Breast epithelium (tissue), 3 donors: ENCODE results near the gene EXOC3L4.

Experiments used
- CTCF ChIP-seq, 3 donors: fragments of 450-650 bp; IDR thresholded peaks; one replicate each; pipeline ENCODE4 v1.5.1; 2016 to 2017; ENCODE audit warnings: antibody characterized with exemption in 3 of 3, mild to moderate bottlenecking in 3 of 3, moderate library complexity in 3 of 3
- POLR2A ChIP-seq: fragments of 450-650 bp; IDR thresholded peaks from one replicate; pipeline ENCODE4 v1.6.1; 2016; ENCODE audit warnings: antibody characterized with exemption, mild to moderate bottlenecking, moderate library complexity
- POLR2AphosphoS5 ChIP-seq, 3 donors: sonication (generic); formaldehyde crosslinking; IDR thresholded peaks; one replicate each; pipeline ENCODE4 v1.6.1; 2017; ENCODE audit warnings: antibody characterized with exemption in 3 of 3

GRCh38 chr14:103115845-103116572 lies 21.5 kb downstream of the EXOC3L4 start:
- no peak for TF ChIP-seq CTCF (IDR thresholded peaks at IDR 0.05)
- no peak for TF ChIP-seq POLR2AphosphoS5 (IDR thresholded peaks at IDR 0.05)
- no peak for TF ChIP-seq POLR2A
